NCI-H524 treated with DMSO at 0.1 percent for 48 hours (cell line): ENCODE data around the gene CCSER2.

Experiments used
- DNase-seq: peaks from one replicate; lab custom pipeline; 2025; lab: John Stamatoyannopoulos, UW

The CCSER2 gene

GRCh38 chr10:84545651-84546050 lies 217.3 kb downstream of the CCSER2 start:
- DNase-seq = no peak

- DNase-seq = no peak
These were observed 218.2 kb downstream of the CCSER2 start for GRCh38 chr10:84546609-84547008.

GRCh38 chr10:84547616-84548015 lies 219.2 kb downstream of the CCSER2 start:
- DNase-seq = peak; percentile 26

- no peak for DNase-seq
These were observed 220.5 kb downstream of the CCSER2 start for GRCh38 chr10:84548869-84549268.

- DNase-seq = peak; percentile 27
These were observed 221.2 kb downstream of the CCSER2 start for GRCh38 chr10:84549368-84550165.

GRCh38 chr10:84550756-84551436 lies 222.5 kb downstream of the CCSER2 start:
- no peak for DNase-seq

- no peak for DNase-seq
These were observed 223.2 kb downstream of the CCSER2 start for GRCh38 chr10:84551437-84552120.

GRCh38 chr10:84552478-84552877 lies 224.1 kb downstream of the CCSER2 start:
- DNase-seq = no peak

- no peak for DNase-seq
These were observed 234.2 kb downstream of the CCSER2 start for GRCh38 chr10:84562592-84562991.

- DNase-seq = no peak
These were observed 235.0 kb downstream of the CCSER2 start for GRCh38 chr10:84563355-84563754.

GRCh38 chr10:84563868-84564267 lies 235.5 kb downstream of the CCSER2 start:
- DNase-seq = no peak

- no peak for DNase-seq
These were observed 237.6 kb downstream of the CCSER2 start for GRCh38 chr10:84565881-84566582.

GRCh38 chr10:84567133-84567532 lies 238.7 kb downstream of the CCSER2 start:
- DNase-seq = no peak
